ENCODE data around the gene RIMS4.

The RIMS4 gene

GRCh38 chr20:44736170-44737021 is 74.0 kb downstream of the RIMS4 start:
- DNase-seq: no peak

- no peak for DNase-seq
Observed at GRCh38 chr20:44735816-44736169, 74.6 kb downstream of the RIMS4 start.

- no peak for DNase-seq
Observed at GRCh38 chr20:44734938-44735337, 75.4 kb downstream of the RIMS4 start.

GRCh38 chr20:44733341-44734069 is 76.8 kb downstream of the RIMS4 start:
- peak; percentile 51 for DNase-seq

GRCh38 chr20:44732327-44732726 is 78.0 kb downstream of the RIMS4 start:
- no peak for DNase-seq

GRCh38 chr20:44731657-44732056 is 78.7 kb downstream of the RIMS4 start:
- no peak for DNase-seq

- DNase-seq: no peak
Observed at GRCh38 chr20:44730441-44730840, 79.9 kb downstream of the RIMS4 start.

- DNase-seq: no peak
Observed at GRCh38 chr20:44728801-44729443, 81.4 kb downstream of the RIMS4 start.

GRCh38 chr20:44727651-44728050 is 82.7 kb downstream of the RIMS4 start:
- DNase-seq: no peak

- DNase-seq: no peak
Observed at GRCh38 chr20:44727039-44727438, 83.3 kb downstream of the RIMS4 start.

- no peak for DNase-seq
Observed at GRCh38 chr20:44725837-44726236, 84.5 kb downstream of the RIMS4 start.

GRCh38 chr20:44724423-44725091 is 85.8 kb downstream of the RIMS4 start:
- no peak for DNase-seq

GRCh38 chr20:44723798-44724362 is 86.5 kb downstream of the RIMS4 start:
- DNase-seq: no peak

- no peak for DNase-seq
Observed at GRCh38 chr20:44723391-44723790, 87.0 kb downstream of the RIMS4 start.

GRCh38 chr20:44722990-44723389 is 87.4 kb downstream of the RIMS4 start:
- no peak for DNase-seq

- no peak for DNase-seq
Observed at GRCh38 chr20:44721785-44722054, 88.6 kb downstream of the RIMS4 start.

GRCh38 chr20:44720997-44721784 is 89.2 kb downstream of the RIMS4 start:
- DNase-seq: no peak

GRCh38 chr20:44720621-44720996 is 89.7 kb downstream of the RIMS4 start:
- no peak for DNase-seq

- no peak for DNase-seq
Observed at GRCh38 chr20:44719841-44720240, 90.5 kb downstream of the RIMS4 start.

GRCh38 chr20:44717986-44718385 is 92.4 kb downstream of the RIMS4 start:
- no peak for DNase-seq

GRCh38 chr20:44716309-44717106 is 93.8 kb downstream of the RIMS4 start:
- DNase-seq: no peak
